H1 (cell line): ENCODE data around the gene SLC15A2. TPM values are rescaled to one million over a fixed set of nuclear protein-coding genes. Genes with fewer than 3 reads are reported as not detected.

Source experiments
- TBP ChIP-seq: IDR thresholded peaks from 2 replicates; pipeline ENCODE4 v1.6.1; 2011; ENCODE audit warnings: low read depth, low read length, improper control_type of control experiment
- polyA plus RNA-seq, 7 experiments: library from polyadenylated mRNA; depleted of rRNA in 3 of 7; stranded (reverse) in 5 of 7; unstranded in 2 of 7; fragments of >200 nt in 5 of 7; fragments of 200-250 nt in 2 of 7; gene quantifications; 1 replicate in 5 of 7; 2 replicates in 1 of 7; 4 replicates in 1 of 7; pipeline versions ENCODE4 v1.2.1 to v1.2.3, GENCODE V29; 2011 to 2013; ENCODE audit warnings: missing spikeins in 2 of 7, mixed read lengths in 2 of 7
- total RNA-seq: library from RNA; stranded (reverse); fragmentation: NEBNext Ultra II Directional; extraction: Animal tissue kit (Norgen Biotek cat#: 25700); gene quantifications from 2 replicates; pipeline ENCODE4 v1.2.1, GENCODE V29; 2021

Gene SLC15A2
- total and polyA plus RNA-seq, 2 of the 8 experiments (the other 6 are each of a cell fraction or from before 2014, with no cell fraction given) = 2.0 to 3.6 TPM

GRCh38 chr3:121981473-121981872 is 87.3 kb downstream of the SLC15A2 start (continued):
- TF ChIP-seq TBP = no peak
